ENCODE data around the gene MUC2. TPM values are rescaled to one million over a fixed set of nuclear protein-coding genes. Genes with fewer than 3 reads are reported as not detected.

MUC2 gene
- polyA plus RNA-seq, 3 donors, result not detected

- no peak overlapping the region for H2AFZ ChIP-seq (ENCODE audit: insufficient read depth, low read depth, low read length, poor library complexity, severe bottlenecking)
- TF ChIP-seq, protein P1, sequence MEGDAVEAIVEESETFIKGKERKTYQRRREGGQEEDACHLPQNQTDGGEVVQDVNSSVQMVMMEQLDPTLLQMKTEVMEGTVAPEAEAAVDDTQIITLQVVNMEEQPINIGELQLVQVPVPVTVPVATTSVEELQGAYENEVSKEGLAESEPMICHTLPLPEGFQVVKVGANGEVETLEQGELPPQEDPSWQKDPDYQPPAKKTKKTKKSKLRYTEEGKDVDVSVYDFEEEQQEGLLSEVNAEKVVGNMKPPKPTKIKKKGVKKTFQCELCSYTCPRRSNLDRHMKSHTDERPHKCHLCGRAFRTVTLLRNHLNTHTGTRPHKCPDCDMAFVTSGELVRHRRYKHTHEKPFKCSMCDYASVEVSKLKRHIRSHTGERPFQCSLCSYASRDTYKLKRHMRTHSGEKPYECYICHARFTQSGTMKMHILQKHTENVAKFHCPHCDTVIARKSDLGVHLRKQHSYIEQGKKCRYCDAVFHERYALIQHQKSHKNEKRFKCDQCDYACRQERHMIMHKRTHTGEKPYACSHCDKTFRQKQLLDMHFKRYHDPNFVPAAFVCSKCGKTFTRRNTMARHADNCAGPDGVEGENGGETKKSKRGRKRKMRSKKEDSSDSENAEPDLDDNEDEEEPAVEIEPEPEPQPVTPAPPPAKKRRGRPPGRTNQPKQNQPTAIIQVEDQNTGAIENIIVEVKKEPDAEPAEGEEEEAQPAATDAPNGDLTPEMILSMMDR (IDR thresholded peaks at IDR 0.05), result no peak
- Mint-ChIP-seq H3K4me1 (peaks cover 7% of the 10 kb centered on the region), H3K27me3 (ENCODE audit: low read depth in 3 of 3) (peaks cover 22 to 32% (median 25%) of the 10 kb centered on the region in 3 donors), H3K27ac (no peak overlapping the region), H3K9me3 (peaks cover 0 to 4% (median 0%) of the 10 kb centered on the region in 7 donors), H3K36me3 (no peaks in the 10 kb centered on the region), H3K4me3 (peak overlapping the region in 1 of 2 donors; percentile 3)
- WGBS (ENCODE audit: insufficient coverage), result 58% methylated on average over 19 of the region's 22 CpGs
- no peaks in the 10 kb centered on the region for H4K20me1 ChIP-seq (ENCODE audit: insufficient read depth, low read length)
- intact Hi-C loops (cut with micrococcal nuclease), result loop anchor here in 1 of 2 donors (2.0 kb wide), 1 partner anchor 199 kb away; no protein-coding TSS in a partner anchor
- H3K4me1 ChIP-seq (ENCODE audit: control insufficient read depth in 1 of 2, insufficient read depth in 2 of 2, low read length in 2 of 2), result no peaks in the 10 kb centered on the region
- no peaks in the 10 kb centered on the region for H3K79me2 ChIP-seq (ENCODE audit: insufficient read depth, low read length)
- no peak overlapping the region for H3K4me3 ChIP-seq (replicated peaks in 1 of 3; ENCODE audit: low read depth in 2 of 3, low read length in 3 of 3)
- no peak overlapping the region for H3K27ac ChIP-seq (ENCODE audit: low read depth in 1 of 2, low read length in 2 of 2)
- H3K4me2 ChIP-seq (replicated peaks; ENCODE audit: extremely low read depth, low read length, poor library complexity, severe bottlenecking), result no peak overlapping the region
- peaks cover 0 to 6% of the 10 kb centered on the region in 2 donors for H3K27me3 ChIP-seq (ENCODE audit: control insufficient read depth in 2 of 2, insufficient read depth in 2 of 2, low read length in 2 of 2)
- DNase-seq, result no peak
- no peaks in the 10 kb centered on the region for H3K9me3 ChIP-seq (replicated peaks in 1 of 2; ENCODE audit: control insufficient read depth in 1 of 2, insufficient read depth in 1 of 2, low read length in 2 of 2)
- H3K36me3 ChIP-seq (replicated peaks in 1 of 2; ENCODE audit: control insufficient read depth in 1 of 2, insufficient read depth in 2 of 2, low read length in 2 of 2), result no peaks in the 10 kb centered on the region
- peak overlapping the region; percentile 8 for H3K9ac ChIP-seq (ENCODE audit: insufficient read depth, low read length, poor library complexity, severe bottlenecking)
Observed at GRCh38 chr11:1047595-1048156, 27.0 kb upstream of the MUC2 start.

- no peak overlapping the region for H3K27ac ChIP-seq (ENCODE audit: low read depth in 1 of 2, low read length in 2 of 2)
- peaks cover 20 to 33% (median 25%) of the 10 kb centered on the region in 3 donors for H3K27me3 Mint-ChIP-seq (ENCODE audit: low read depth in 3 of 3)
- H3K9me3 Mint-ChIP-seq, result peaks cover 0 to 4% (median 0%) of the 10 kb centered on the region in 7 donors
- no peaks in the 10 kb centered on the region for H3K36me3 ChIP-seq (replicated peaks in 1 of 2; ENCODE audit: control insufficient read depth in 1 of 2, insufficient read depth in 2 of 2, low read length in 2 of 2)
- H3K4me3 ChIP-seq (replicated peaks in 1 of 3; ENCODE audit: low read depth in 2 of 3, low read length in 3 of 3), result no peak overlapping the region
- H4K20me1 ChIP-seq (ENCODE audit: insufficient read depth, low read length), result no peaks in the 10 kb centered on the region
- peaks cover 0 to 6% of the 10 kb centered on the region in 2 donors for H3K27me3 ChIP-seq (ENCODE audit: control insufficient read depth in 2 of 2, insufficient read depth in 2 of 2, low read length in 2 of 2)
- no peaks in the 10 kb centered on the region for H3K4me1 ChIP-seq (ENCODE audit: control insufficient read depth in 1 of 2, insufficient read depth in 2 of 2, low read length in 2 of 2)
- H3K36me3 Mint-ChIP-seq, result no peaks in the 10 kb centered on the region
- no peak overlapping the region for H3K4me2 ChIP-seq (replicated peaks; ENCODE audit: extremely low read depth, low read length, poor library complexity, severe bottlenecking)
- no peaks in the 10 kb centered on the region for H3K79me2 ChIP-seq (ENCODE audit: insufficient read depth, low read length)
- H2AFZ ChIP-seq (ENCODE audit: insufficient read depth, low read depth, low read length, poor library complexity, severe bottlenecking), result no peak overlapping the region
- no peak overlapping the region for H3K9ac ChIP-seq (ENCODE audit: insufficient read depth, low read length, poor library complexity, severe bottlenecking)
- H3K4me3 Mint-ChIP-seq, result no peak overlapping the region
- H3K9me3 ChIP-seq (replicated peaks in 1 of 2; ENCODE audit: control insufficient read depth in 1 of 2, insufficient read depth in 1 of 2, low read length in 2 of 2), result no peaks in the 10 kb centered on the region
- TF ChIP-seq, protein P1 (IDR thresholded peaks at IDR 0.05), result no peak
- 70% methylated on average over 19 of the region's 25 CpGs for WGBS (ENCODE audit: insufficient coverage)
- DNase-seq, result no peak
- intact Hi-C loops (cut with micrococcal nuclease), result loop anchor here in 1 of 2 donors (2.0 kb wide), 1 partner anchor 200 kb away; no protein-coding TSS in a partner anchor
- H3K27ac Mint-ChIP-seq, result no peak overlapping the region
- H3K4me1 Mint-ChIP-seq, result peaks cover 7% of the 10 kb centered on the region
Observed at GRCh38 chr11:1048375-1049070, 26.2 kb upstream of the MUC2 start.

All from CD14-positive monocyte (primary cell).